HepG2 (cell line): ENCODE measurements around the gene FAM117A. TPM values are rescaled to one million over a fixed set of nuclear protein-coding genes. Genes with fewer than 3 reads are reported as not detected.

Experiments
- ATAC-seq: fragments of 200-7000 bp; cut with Tn5 transposase; 3 replicates; pipeline ENCODE4 v1.9.1; 2020; ENCODE audit warnings: mild to moderate bottlenecking, moderate library complexity
- BruUV-seq: library from RNA; stranded (reverse); fragments of 400-500 nt; replicated peaks from 2 replicates; lab custom pipeline; 2021; lab: Mats Ljungman, UMichigan
- CTCF ChIA-PET: fragments of 300-600 bp; formaldehyde crosslinking; extraction: SDS; loops from one replicate; lab custom pipeline; 2021; ENCODE audit warnings: low total read pairs, inconsistent platforms, low intra/inter-chr PET ratio; lab: Yijun Ruan, JAX
- POLR2A ChIA-PET: fragments of 350-600 bp; sonication (Branson Sonifier 250); formaldehyde crosslinking; loops from one replicate; lab custom pipeline; 2020; ENCODE audit warnings: antibody characterized with exemption, inconsistent platforms; lab: Yijun Ruan, JAX
- DNase-seq: peaks from one replicate; pipeline ENCODE4 v3.0.0-alpha.2; 2015; ENCODE audit warnings: low spot score
- FAIRE-seq: peaks from 3 replicates; lab custom pipeline; 2011; peaks lifted over from hg19 to GRCh38; lab: Jason Lieb, UNC
- H2AFZ ChIP-seq: one replicate; pipeline ENCODE4 v1.6.1; 2011; ENCODE audit warnings: low read length, inconsistent platforms
- H3K27ac ChIP-seq: fragments of 300-600 bp; 3 replicates; pipeline ENCODE4 v1.8.0; 2011; ENCODE audit warnings: mixed run types, mild to moderate bottlenecking, mixed read lengths, low read length, inconsistent platforms; ENCODE audit not compliant: insufficient read depth; ENCODE audit errors: extremely low read length
- H3K27me3 ChIP-seq, 2 experiments: fragments of 200-600 bp in 1 of 2; 2 replicates in 1 of 2; 3 replicates in 1 of 2; pipeline versions ENCODE4 v1.6.0 to v1.8.0; 2011; ENCODE audit warnings: low read length in 2 of 2, mild to moderate bottlenecking in 2 of 2, moderate library complexity in 2 of 2, inconsistent platforms in 1 of 2; ENCODE audit not compliant: insufficient read depth in 2 of 2, control insufficient read depth in 1 of 2
- H3K36me3 ChIP-seq, 2 experiments: fragments of 200-600 bp in 1 of 2; replicated peaks in 1 of 2; 2 replicates in 1 of 2; 3 replicates in 1 of 2; pipeline versions ENCODE4 v1.5.1 to v1.8.0; 2011; ENCODE audit warnings: low read length in 2 of 2, inconsistent platforms in 1 of 2; ENCODE audit not compliant: insufficient read depth in 2 of 2, control insufficient read depth in 1 of 2
- H3K4me1 ChIP-seq: 2 replicates; pipeline ENCODE4 v1.5.1; 2012; ENCODE audit warnings: low read length, inconsistent platforms; ENCODE audit not compliant: insufficient read depth
- H3K4me2 ChIP-seq: 2 replicates; pipeline ENCODE4 v1.6.0; 2011; ENCODE audit warnings: low read depth, low read length, inconsistent platforms
- H3K4me3 ChIP-seq, 3 experiments: fragments of 200-600 bp in 1 of 3; sonication (generic), shearing (Covaris generic) in 1 of 3; replicated peaks in 1 of 3; 2 replicates each; pipeline ENCODE4 v1.5.1; 2011 to 2016; ENCODE audit warnings: low read length in 3 of 3, inconsistent platforms in 2 of 3, low read depth in 2 of 3, mild to moderate bottlenecking in 2 of 3, control low read depth in 1 of 3, mixed read lengths in 1 of 3; ENCODE audit not compliant: insufficient read depth in 1 of 3
- H3K79me2 ChIP-seq: one replicate; pipeline ENCODE4 v1.6.1; 2011; ENCODE audit warnings: low read length, inconsistent platforms; ENCODE audit not compliant: insufficient read depth
- H3K9ac ChIP-seq: 2 replicates; pipeline ENCODE4 v1.6.0; 2011; ENCODE audit warnings: mild to moderate bottlenecking, low read depth, low read length, inconsistent platforms; ENCODE audit not compliant: insufficient read depth
- H3K9me3 ChIP-seq: 2 replicates; pipeline ENCODE4 v1.5.1; 2012; ENCODE audit warnings: mild to moderate bottlenecking, low read length
- H4K20me1 ChIP-seq: 2 replicates; pipeline ENCODE4 v1.6.0; 2011; ENCODE audit warnings: inconsistent platforms, mild to moderate bottlenecking, low read length, moderate library complexity; ENCODE audit not compliant: insufficient read depth
- HMG20B ChIP-seq: conservative IDR thresholded peaks from 2 replicates; pipeline ENCODE4 v1.6.1; 2016; ENCODE audit warnings: missing genetic modification reagents, missing compliant biosample characterization
- HNRNPK ChIP-seq: fragments of 200-400 bp; formaldehyde crosslinking; IDR thresholded peaks from 2 replicates; pipeline ENCODE4 v1.6.1; 2018; ENCODE audit warnings: low read length, low read depth, moderate library complexity, mild to moderate bottlenecking; ENCODE audit not compliant: poor library complexity, severe bottlenecking
- NCOA1 ChIP-seq: sonication (generic); formaldehyde crosslinking; IDR thresholded peaks from 2 replicates; pipeline ENCODE4 v1.9.0; 2021; ENCODE audit warnings: missing genetic modification reagents
- NFIC ChIP-seq: IDR thresholded peaks from 2 replicates; pipeline ENCODE4 v1.6.1; 2012; ENCODE audit warnings: mild to moderate bottlenecking, low read length, inconsistent platforms
- NR3C1 ChIP-seq: sonication (generic); formaldehyde crosslinking; IDR thresholded peaks from 2 replicates; pipeline ENCODE4 v1.4.0; 2020; ENCODE audit warnings: missing genetic modification reagents
- TBL1XR1 ChIP-seq: fragments of 150-350 bp; IDR thresholded peaks from 2 replicates; pipeline ENCODE4 v1.6.1; 2014; ENCODE audit warnings: borderline replicate concordance, low read length; ENCODE audit not compliant: partially characterized antibody
- ZBTB7A ChIP-seq: sonication (generic); formaldehyde crosslinking; IDR thresholded peaks from 2 replicates; pipeline ENCODE4 v1.8.0; 2022; ENCODE audit warnings: mild to moderate bottlenecking, missing genetic modification reagents
- ZNF615 ChIP-seq: sonication (generic); formaldehyde crosslinking; IDR thresholded peaks from 2 replicates; pipeline ENCODE4 v1.5.0; 2020; ENCODE audit warnings: mild to moderate bottlenecking, missing genetic modification reagents, borderline replicate concordance
- ZSCAN12 ChIP-seq: sonication (generic); formaldehyde crosslinking; IDR thresholded peaks from 2 replicates; pipeline ENCODE4 v1.9.0; 2021; ENCODE audit warnings: mild to moderate bottlenecking, missing genetic modification reagents
- ZSCAN30 ChIP-seq: sonication (generic); formaldehyde crosslinking; IDR thresholded peaks from 2 replicates; pipeline ENCODE4 v1.5.0; 2020; ENCODE audit warnings: mild to moderate bottlenecking, missing genetic modification reagents
- WGBS: methylation state at CpG from one replicate; pipeline ENCODE4 v1.1.6; 2017; ENCODE audit warnings: low lambda C conversion rate; 5-methylcytosine and 5-hydroxymethylcytosine counted together
- in situ Hi-C: cut with HindIII; loops from 2 replicates; pipeline ENCODE4 v1.10.0; 2017; ENCODE audit warnings: low pct_unique_long_range_greater_than_20kb; ENCODE audit not compliant: extremely low pct_ligation_motif_present
- intact Hi-C: fragments of 100-400 bp; cut with micrococcal nuclease; formaldehyde crosslinking; loops from one replicate; pipeline ENCODE4 v1.10.0; 2022; ENCODE audit not compliant: unreplicated experiment
- polyA plus RNA-seq, 8 experiments: library from polyadenylated mRNA; depleted of rRNA in 3 of 8; stranded (reverse) in 7 of 8; unstranded in 1 of 8; fragments of >200 nt; fragmentation: Illumina TruSeq in 4 of 8; extraction: Trizol in 4 of 8; gene quantifications; 2 replicates each; pipeline versions ENCODE4 v1.2.1 to v1.2.3, GENCODE V29; 2011 to 2016; ENCODE audit warnings: low read depth in 4 of 8, missing spikeins in 1 of 8, mixed read lengths in 1 of 8; ENCODE audit not compliant: insufficient read depth in 1 of 8
- total RNA-seq, 5 experiments: library from RNA; depleted of rRNA; stranded (reverse); fragments of >200 nt; fragmentation: Illumina TruSeq; extraction: Trizol; gene quantifications; 2 replicates each; pipeline ENCODE4 v1.2.3, GENCODE V29; 2016; ENCODE audit warnings: low read depth in 1 of 5
- TF ChIP-seq, protein P1 (sequence below): sonication (generic); formaldehyde crosslinking; IDR thresholded peaks from 2 replicates; pipeline ENCODE4 v1.4.0; 2020; ENCODE audit warnings: missing genetic modification reagents, borderline replicate concordance
- TF ChIP-seq, protein P2 (sequence below): fragments of 450-650 bp; IDR thresholded peaks from 2 replicates; pipeline ENCODE4 v1.6.1; 2017; ENCODE audit warnings: mild to moderate bottlenecking

Gene FAM117A
- total and polyA plus RNA-seq, 2 of the 13 experiments (the other 11 are each of a cell fraction or from before 2014, with no cell fraction given), result 12.1 to 19.8 TPM

- TF ChIP-seq ZNF615 (CRISPR knock-in tag) (no peak), NR3C1 (CRISPR knock-in tag) (no peak), HMG20B (no peak), ZSCAN12 (CRISPR knock-in tag) (no peak)
- ChIA-PET CTCF (no interaction called here), POLR2A (interaction anchor here (1.2 to 2.6 kb wide), 2 partner anchors 10 to 34 kb away, joined by 3 to 9 read pairs; partner anchors contain the start of genes FAM117A and KAT7)
- H3K4me1 ChIP-seq, result no peaks in the 10 kb centered on the region
- H3K36me3 ChIP-seq, result peaks cover 34 to 87% of the 10 kb centered on the region in 2 experiments
- H3K4me3 ChIP-seq, result no peak overlapping the region
- in situ Hi-C loops, result no loop called here
- peaks cover 35% of the 10 kb centered on the region for H3K79me2 ChIP-seq
- WGBS, result 96% methylated on average over 8 of the region's 8 CpGs
- no peak overlapping the region for H3K9ac ChIP-seq
- DNase-seq, result no peak
- no peak for ATAC-seq
- FAIRE-seq, result no peak
- H3K27me3 ChIP-seq, result no peaks in the 10 kb centered on the region
- no peaks in the 10 kb centered on the region for H3K9me3 ChIP-seq
- no peak overlapping the region for H2AFZ ChIP-seq
- intact Hi-C loops, result no loop called here
- H4K20me1 ChIP-seq, result peaks cover 4% of the 10 kb centered on the region; the same call in 1 of the 2 replicates
- BruUV-seq, result no TSS peak
- no peak overlapping the region for H3K4me2 ChIP-seq
- H3K27ac ChIP-seq, result no peak overlapping the region
Observed at GRCh38 chr17:49798182-49798581, 34.3 kb upstream of the FAM117A start.

GRCh38 chr17:49795372-49795771 lies 31.4 kb upstream of the FAM117A start:
- H2AFZ ChIP-seq, result no peak overlapping the region
- no TSS peak for BruUV-seq
- 97% methylated on average over 5 of the region's 5 CpGs for WGBS
- peaks cover 16% of the 10 kb centered on the region; the same call in 1 of the 2 replicates for H4K20me1 ChIP-seq
- in situ Hi-C loops (no loop called here), intact Hi-C loops (no loop called here)
- H3K4me3 ChIP-seq, result no peak overlapping the region
- ChIA-PET CTCF (no interaction called here), POLR2A (interaction anchor here (1.5 kb wide), 1 partner anchor 31 kb away, joined by 4 read pairs; the partner anchor contains the start of gene FAM117A)
- ATAC-seq (no peak), DNase-seq (no peak), FAIRE-seq (no peak)
- no peak overlapping the region for H3K4me2 ChIP-seq
- H3K36me3 ChIP-seq, result peaks cover 43 to 82% of the 10 kb centered on the region in 2 experiments
- no peaks in the 10 kb centered on the region for H3K9me3 ChIP-seq
- peaks cover 52% of the 10 kb centered on the region for H3K79me2 ChIP-seq
- H3K27me3 ChIP-seq, result no peaks in the 10 kb centered on the region
- no peak overlapping the region for H3K27ac ChIP-seq
- no peak overlapping the region for H3K9ac ChIP-seq
- H3K4me1 ChIP-seq, result peaks cover 5% of the 10 kb centered on the region
- no peak for TF ChIP-seq ZSCAN30
- TF ChIP-seq NFIC, result no peak
- TF ChIP-seq ZBTB7A (CRISPR knock-in tag), result no peak
- TF ChIP-seq, protein P1, sequence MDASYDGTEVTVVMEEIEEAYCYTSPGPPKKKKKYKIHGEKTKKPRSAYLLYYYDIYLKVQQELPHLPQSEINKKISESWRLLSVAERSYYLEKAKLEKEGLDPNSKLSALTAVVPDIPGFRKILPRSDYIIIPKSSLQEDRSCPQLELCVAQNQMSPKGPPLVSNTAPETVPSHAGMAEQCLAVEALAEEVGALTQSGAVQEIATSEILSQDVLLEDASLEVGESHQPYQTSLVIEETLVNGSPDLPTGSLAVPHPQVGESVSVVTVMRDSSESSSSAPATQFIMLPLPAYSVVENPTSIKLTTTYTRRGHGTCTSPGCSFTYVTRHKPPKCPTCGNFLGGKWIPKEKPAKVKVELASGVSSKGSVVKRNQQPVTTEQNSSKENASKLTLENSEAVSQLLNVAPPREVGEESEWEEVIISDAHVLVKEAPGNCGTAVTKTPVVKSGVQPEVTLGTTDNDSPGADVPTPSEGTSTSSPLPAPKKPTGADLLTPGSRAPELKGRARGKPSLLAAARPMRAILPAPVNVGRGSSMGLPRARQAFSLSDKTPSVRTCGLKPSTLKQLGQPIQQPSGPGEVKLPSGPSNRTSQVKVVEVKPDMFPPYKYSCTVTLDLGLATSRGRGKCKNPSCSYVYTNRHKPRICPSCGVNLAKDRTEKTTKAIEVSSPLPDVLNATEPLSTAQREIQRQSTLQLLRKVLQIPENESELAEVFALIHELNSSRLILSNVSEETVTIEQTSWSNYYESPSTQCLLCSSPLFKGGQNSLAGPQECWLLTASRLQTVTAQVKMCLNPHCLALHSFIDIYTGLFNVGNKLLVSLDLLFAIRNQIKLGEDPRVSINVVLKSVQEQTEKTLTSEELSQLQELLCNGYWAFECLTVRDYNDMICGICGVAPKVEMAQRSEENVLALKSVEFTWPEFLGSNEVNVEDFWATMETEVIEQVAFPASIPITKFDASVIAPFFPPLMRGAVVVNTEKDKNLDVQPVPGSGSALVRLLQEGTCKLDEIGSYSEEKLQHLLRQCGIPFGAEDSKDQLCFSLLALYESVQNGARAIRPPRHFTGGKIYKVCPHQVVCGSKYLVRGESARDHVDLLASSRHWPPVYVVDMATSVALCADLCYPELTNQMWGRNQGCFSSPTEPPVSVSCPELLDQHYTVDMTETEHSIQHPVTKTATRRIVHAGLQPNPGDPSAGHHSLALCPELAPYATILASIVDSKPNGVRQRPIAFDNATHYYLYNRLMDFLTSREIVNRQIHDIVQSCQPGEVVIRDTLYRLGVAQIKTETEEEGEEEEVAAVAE (CRISPR knock-in tag), result no peak
- TF ChIP-seq HNRNPK, result no peak
- TF ChIP-seq NCOA1 (CRISPR knock-in tag), result no peak
- TF ChIP-seq, protein P2, sequence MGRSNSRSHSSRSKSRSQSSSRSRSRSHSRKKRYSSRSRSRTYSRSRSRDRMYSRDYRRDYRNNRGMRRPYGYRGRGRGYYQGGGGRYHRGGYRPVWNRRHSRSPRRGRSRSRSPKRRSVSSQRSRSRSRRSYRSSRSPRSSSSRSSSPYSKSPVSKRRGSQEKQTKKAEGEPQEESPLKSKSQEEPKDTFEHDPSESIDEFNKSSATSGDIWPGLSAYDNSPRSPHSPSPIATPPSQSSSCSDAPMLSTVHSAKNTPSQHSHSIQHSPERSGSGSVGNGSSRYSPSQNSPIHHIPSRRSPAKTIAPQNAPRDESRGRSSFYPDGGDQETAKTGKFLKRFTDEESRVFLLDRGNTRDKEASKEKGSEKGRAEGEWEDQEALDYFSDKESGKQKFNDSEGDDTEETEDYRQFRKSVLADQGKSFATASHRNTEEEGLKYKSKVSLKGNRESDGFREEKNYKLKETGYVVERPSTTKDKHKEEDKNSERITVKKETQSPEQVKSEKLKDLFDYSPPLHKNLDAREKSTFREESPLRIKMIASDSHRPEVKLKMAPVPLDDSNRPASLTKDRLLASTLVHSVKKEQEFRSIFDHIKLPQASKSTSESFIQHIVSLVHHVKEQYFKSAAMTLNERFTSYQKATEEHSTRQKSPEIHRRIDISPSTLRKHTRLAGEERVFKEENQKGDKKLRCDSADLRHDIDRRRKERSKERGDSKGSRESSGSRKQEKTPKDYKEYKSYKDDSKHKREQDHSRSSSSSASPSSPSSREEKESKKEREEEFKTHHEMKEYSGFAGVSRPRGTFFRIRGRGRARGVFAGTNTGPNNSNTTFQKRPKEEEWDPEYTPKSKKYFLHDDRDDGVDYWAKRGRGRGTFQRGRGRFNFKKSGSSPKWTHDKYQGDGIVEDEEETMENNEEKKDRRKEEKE, result no peak
- TF ChIP-seq TBL1XR1, result no peak
